GM18909 (cell line): ENCODE measurements around the gene AK8.

Experiments used
- ATAC-seq: cut with Tn5 transposase; IDR thresholded peaks from one replicate; pipeline ENCODE4 v1.9.1; 2021; ENCODE audit warnings: mild to moderate bottlenecking; ENCODE audit not compliant: unreplicated experiment, poor library complexity

Gene AK8

DNA sequence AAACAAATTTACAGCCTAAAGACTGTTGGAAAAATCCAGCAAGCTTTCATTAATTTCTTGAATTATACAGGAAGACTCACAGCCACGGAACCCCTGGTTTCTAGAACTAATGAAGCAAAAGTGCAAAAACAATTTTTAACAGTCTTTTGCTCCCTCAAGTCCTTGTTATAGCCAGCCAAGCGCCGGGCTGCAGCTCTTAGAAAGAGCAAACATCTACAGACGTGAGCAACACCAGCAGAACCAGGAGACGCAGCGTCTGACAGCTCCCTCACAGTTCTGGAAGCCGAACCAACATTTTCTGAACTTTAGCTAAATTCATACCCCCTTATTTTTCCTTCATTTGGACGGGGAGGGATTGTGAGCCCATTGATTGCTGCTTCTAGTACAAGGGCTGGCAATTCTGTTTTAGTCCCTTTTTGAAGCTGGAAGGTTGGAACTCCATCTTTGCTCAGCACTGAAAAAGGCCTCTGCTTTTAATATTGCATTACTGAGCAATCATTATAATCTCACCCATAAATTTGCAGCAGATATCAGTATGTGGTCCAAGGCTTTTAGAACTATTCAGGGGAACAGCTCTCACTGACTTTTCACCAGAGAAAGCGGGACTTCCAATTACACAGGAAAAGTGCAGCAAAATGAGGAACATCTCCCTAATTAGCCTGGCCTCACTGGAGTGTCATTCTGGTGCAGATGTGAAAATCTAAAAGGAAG, 45.8 kb downstream of the AK8 start:
- ATAC-seq, result no peak

DNA sequence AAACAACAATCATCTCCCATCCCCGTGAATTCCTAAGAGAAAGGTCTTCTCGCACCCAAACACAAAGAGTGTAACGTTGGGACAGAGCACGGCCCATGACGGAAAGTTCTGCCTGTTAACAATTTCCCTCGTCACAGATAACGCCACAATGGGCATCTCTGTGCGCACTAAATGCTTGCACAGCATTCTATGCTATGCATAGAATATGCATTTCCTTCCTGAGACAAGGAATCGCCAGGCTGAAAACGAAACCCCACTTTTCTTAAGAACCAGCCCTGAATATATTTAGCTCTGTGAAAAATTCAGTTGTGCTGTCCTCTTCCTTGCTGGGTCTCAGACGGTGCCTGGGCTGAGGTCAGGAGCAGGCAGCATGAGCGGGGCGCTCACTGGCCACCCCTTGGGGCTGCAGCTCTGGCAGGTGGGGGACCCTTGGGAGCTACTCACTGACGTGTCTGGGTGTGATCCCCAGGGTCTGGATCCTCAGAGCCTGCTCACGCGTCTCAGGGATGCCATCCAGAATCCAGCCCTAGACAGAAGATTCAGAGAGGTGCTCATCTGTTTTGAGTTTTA, 49.8 kb downstream of the AK8 start:
- ATAC-seq, result no peak

GRCh38 chr9:132827366-132827765, 50.7 kb downstream of the AK8 start:
- no peak for ATAC-seq

GRCh38 chr9:132826621-132827365, 51.3 kb downstream of the AK8 start:
- no peak for ATAC-seq

DNA sequence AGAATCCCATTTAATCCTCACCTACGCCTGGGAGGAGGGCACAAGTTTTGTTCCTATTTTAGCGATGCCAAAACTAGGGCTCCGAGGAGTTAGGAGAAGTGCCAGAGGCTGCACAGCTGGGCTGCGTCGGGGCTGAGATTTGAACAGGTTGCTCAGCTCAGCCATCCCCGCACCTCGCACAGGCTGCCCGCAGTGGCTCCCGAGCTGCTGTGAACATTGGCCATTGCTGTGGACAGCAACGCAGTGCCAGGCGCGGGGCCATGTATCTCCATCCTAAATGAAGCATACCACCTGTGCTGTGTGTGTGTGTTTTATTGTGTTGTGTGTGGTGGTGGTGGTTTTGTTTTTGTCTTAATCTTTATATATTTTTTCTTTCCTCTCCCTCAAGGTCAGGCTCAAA, 52.0 kb downstream of the AK8 start:
- ATAC-seq, result no peak

GRCh38 chr9:132825430-132825829, 52.7 kb downstream of the AK8 start:
- ATAC-seq, result no peak

DNA sequence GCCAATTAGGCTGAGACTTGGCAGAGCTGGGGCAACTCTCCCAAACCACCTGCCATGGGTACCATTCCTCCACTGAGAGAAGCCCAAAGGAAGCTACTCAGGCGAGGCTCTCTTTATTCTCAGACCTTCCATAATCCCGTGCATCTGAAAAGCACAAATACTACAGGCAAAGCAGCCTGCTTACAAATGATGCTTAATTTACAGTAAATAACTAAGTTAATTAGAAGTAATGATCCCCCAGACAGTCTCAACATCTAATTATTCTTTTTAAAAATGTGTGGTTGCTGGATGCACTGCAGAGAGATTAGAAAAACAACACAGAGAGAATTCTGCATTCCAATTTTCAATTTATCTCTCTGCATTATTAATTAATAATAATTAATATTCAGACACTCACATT, 53.1 kb downstream of the AK8 start:
- no peak for ATAC-seq

GRCh38 chr9:132824151-132824550, 53.9 kb downstream of the AK8 start:
- no peak for ATAC-seq

DNA sequence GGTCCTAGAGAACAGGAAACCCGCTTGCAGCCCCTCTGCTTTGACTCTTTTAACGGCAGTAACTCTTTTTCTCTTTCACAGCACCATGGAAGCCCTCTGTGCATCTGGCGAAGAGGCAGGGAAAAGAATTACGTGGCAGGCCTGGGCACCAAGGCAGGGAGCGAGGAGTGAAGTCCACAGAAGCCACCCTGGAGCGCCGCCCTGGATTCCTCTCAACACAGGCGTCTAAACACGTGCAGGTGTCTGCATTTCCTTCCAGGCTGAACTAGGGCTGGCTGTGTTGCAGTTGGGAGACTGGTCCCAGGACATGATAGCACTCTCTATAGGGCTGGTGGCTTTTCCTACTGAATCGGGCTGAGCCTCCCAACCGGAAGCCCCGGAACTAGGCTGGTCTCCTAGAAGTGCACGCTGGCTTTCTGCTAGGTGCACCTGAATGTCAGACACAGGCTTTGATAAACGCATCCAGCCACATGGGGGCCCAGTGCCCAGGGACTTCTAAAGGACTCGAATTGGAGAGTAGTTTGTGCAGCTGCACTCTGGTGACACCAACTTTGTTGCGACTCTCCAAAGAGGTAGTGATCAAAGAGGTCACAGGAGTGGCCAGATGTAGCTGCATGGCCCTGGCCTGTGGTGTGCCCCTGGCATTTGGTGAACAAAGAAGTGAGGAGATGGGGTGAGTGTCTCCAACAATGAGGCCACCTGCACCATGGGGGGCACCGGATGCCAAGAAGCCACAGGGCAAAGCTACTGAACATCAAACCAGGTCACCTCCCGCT, 54.5 kb downstream of the AK8 start:
- no peak for ATAC-seq

DNA sequence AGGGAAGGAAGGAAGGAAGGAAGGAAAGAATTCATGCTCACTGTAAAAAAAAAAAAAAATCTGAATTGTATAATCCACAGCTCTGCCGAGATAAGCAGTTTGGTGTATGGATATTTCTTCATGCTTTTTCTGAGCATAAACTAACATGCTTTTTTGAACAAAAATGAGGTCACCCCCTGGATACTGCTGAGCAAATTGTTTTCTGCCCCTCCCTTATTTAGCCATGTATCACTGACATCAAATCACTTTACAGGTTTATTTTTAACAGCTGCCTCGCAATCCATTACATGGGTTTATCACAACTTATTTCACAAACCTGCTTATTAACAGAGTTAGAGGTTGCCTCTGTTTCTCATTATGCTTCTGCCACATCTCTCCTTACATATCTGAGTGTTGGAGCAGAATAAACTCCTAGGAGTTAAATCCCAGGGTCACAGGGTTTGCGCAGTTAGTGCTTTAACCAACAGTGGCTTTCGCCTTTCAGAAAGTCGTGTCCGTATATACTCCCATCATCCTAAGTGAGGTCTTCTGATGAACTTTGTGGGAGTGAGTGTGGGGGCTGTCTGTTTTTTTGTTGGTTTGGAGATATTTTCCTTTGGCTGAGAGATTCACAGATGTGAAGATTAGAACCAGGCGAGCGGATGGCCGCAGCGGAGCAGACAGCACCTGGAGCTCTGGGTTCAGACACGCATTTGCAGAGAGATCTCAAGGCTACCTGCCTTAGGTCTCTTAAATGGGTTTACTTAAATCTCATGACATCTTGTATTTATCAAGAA, 57.7 kb downstream of the AK8 start:
- ATAC-seq, result no peak

DNA sequence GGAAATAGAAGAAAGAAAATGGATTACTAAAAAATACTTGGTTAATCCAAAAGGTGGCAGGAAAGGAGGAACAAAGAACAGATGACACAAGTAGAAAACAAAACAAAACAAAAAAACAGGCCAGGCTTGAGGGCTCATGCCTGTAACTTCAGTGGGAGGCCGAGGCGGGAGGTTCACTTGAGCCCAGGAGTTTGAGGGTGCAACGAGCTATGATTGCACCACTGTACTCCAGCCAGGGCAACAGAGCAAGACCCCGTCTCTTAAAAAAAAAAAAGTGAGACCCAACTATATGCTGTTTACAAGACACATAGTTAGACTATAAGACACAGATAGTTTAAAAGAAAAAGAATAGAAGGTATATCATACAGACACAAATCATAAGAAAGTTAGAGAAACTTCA, 59.5 kb downstream of the AK8 start:
- no peak for ATAC-seq

DNA sequence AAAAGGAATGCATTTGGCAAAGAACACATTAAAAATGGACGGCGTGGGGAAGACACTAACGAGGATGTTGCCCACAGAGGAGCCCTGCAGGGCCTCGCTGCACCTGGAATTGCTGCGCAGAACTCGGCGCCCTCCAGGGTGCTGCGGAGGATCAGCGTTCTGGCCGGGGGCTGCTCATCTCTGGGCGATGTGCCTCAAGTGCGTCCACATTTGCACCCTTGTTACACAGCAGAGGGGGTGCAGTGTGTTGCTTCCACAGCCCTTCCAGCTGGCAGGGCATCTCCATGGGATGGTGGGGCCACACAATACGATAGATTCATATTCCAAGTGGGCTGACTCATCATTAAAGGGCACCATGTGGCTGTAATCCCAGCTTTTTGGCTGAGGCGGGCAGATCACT, 63.1 kb downstream of the AK8 start:
- no peak for ATAC-seq

- ATAC-seq, result no peak
These were observed 64.8 kb downstream of the AK8 start for GRCh38 chr9:132813115-132813771.

GRCh38 chr9:132811985-132812384, 66.1 kb downstream of the AK8 start:
- ATAC-seq, result no peak

DNA sequence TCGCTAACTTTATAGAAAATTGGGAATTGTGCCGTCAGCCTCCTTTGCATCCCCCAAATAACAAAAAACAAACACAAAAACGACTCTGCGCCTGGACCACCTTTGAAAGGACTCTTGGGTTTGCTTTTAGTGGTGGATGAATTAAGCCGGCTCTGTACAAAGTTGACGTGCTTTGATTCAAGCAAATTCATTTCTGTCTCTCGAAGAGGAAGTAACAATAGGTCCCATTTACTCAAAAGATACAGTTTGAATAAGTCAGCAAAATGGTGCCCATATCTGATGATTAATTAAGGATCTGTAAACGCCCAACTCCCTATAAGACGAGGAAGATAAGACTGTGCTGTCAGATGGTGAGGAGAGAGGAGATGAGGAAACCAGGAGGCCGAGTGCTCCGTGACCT, 67.8 kb downstream of the AK8 start:
- ATAC-seq, result no peak

DNA sequence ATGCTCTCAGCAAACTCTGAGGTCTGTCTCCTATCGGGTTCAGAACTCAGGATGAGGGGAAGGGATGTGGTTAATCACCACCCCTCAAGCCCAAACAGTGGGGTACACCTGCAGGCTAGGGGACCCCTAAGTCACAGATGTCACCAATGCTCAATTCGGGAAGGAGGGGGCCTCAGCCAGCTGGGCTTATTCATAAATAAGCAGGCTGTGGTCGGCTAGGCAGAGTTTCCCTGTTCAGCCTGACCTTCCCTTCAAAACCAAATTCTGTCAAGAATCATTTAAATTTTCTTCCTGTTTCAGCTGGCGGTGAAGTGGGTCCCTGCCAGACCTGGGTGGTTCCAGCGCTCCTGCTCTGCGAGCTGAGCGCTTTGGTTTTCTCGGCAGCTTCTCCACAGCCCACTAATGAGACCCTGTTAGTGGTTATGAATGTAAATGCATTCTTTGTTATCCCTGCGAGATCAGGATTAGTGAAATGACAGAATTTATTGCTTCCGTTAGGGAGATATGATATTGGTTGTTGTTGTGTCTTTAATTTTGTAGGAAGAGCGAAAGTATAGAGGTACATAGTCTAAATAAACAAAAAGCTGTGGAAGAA, 68.3 kb downstream of the AK8 start:
- no peak for ATAC-seq

GRCh38 chr9:132808645-132809044, 69.4 kb downstream of the AK8 start:
- ATAC-seq, result no peak

DNA sequence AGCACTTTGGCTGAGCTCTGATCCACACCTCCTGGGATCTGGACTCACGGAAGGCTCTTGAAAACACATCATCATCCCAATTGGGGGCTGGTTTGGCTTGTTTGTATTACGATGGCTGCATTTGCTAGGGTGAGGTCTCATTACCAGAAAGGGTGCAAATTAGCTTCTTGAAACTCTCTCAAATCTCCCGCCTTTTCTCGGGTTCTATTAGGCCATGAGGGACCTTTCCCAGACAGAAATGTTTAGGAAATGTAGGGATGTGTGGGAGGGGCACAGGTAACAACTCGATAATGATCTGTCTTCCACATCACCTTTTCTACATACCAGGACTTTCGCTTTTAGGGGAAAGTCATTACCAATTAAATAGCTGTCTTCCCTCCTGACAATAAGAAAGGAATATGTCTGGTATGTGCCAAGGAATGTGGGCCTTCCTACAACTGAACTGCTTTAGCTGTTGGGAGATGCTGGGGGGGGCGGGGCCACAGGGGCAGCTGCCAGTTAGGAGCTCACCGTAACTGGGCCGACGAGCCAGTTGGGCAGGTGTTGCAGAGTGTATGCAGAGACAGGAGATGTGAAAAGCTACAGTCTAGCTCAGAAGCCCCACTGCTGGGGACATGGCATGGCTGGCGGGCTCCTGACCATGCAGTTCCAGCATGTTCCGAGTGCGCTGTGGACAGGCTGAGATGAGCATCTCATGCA, 71.2 kb downstream of the AK8 start:
- ATAC-seq, result no peak

DNA sequence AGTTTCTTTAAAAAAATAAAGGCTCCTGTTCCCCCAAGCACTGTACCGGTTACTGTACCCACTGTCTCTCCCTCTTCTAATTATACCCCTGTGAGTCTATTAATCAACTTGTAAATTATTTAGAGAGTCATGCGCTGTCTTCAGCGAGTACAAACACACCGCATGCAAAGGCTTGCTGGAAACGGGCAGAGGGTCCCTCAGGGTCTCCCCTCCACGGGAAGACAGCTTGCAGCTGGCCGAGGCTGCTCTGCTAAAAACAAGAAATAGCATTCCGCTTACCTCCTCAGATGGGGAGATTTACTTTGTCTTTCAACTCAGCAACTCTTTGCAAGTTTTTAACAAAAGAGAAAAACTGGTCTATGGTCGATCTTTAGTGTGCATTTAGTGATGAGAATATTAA, 71.8 kb downstream of the AK8 start:
- no peak for ATAC-seq
